Upper lobe of left lung (tissue), 4 donors: ENCODE data around the gene GBP4.

Experiments used
- EP300 ChIP-seq, 4 donors: sonication (generic); formaldehyde crosslinking; IDR thresholded peaks; one replicate each; pipeline ENCODE4 v1.5.1; 2017; ENCODE audit warnings: antibody characterized with exemption in 4 of 4, control low read depth in 2 of 4
- POLR2A ChIP-seq, 4 donors: fragments of 450-650 bp; IDR thresholded peaks; one replicate each; pipeline ENCODE4 v1.5.1; 2016 to 2017; ENCODE audit warnings: antibody characterized with exemption in 4 of 4, mild to moderate bottlenecking in 2 of 4
- TF ChIP-seq, protein P1 (sequence below), 6 experiments: fragments of 450-650 bp in 4 of 6; fragments of 200-600 bp in 2 of 6; sonication (generic) in 2 of 6; IDR thresholded peaks; one replicate each; pipeline ENCODE4 v1.5.1; 2016 to 2019; ENCODE audit warnings: antibody characterized with exemption in 6 of 6

DNA sequence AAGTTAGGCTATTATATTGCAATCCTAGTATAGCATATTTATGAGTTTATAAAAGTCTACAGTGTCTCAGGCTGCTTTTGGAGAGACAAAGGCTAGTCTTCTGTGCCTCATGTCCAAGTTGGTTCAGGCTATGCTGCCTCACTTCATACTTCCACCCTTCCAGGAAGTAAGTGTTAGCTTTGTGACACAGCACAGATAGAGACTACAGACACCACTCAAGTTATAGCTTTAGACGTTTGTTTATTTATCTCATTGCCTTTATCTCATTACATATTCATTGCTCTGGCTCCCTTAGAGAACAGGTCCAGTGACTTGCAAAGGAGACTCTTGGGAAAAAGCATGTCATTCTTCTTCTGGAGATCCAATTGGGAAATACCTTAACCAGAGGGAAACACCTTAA lies 22.6 kb upstream of the GBP4 start:
- TF ChIP-seq, protein P1, sequence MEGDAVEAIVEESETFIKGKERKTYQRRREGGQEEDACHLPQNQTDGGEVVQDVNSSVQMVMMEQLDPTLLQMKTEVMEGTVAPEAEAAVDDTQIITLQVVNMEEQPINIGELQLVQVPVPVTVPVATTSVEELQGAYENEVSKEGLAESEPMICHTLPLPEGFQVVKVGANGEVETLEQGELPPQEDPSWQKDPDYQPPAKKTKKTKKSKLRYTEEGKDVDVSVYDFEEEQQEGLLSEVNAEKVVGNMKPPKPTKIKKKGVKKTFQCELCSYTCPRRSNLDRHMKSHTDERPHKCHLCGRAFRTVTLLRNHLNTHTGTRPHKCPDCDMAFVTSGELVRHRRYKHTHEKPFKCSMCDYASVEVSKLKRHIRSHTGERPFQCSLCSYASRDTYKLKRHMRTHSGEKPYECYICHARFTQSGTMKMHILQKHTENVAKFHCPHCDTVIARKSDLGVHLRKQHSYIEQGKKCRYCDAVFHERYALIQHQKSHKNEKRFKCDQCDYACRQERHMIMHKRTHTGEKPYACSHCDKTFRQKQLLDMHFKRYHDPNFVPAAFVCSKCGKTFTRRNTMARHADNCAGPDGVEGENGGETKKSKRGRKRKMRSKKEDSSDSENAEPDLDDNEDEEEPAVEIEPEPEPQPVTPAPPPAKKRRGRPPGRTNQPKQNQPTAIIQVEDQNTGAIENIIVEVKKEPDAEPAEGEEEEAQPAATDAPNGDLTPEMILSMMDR (IDR thresholded peaks at IDR 0.05): no peak
- no peak for TF ChIP-seq EP300 (IDR thresholded peaks at IDR 0.05)
- no peak for TF ChIP-seq POLR2A (IDR thresholded peaks at IDR 0.05)
